ENCODE measurements around the gene HTT. TPM values are rescaled to one million over a fixed set of nuclear protein-coding genes. Genes with fewer than 3 reads are reported as not detected.

Gene HTT
- total RNA-seq, 1 experiment from 2014 or later, result 85.4 TPM

GRCh38 chr4:3114377-3114776 is 39.9 kb downstream of the HTT start (continued):
- no peak for TF ChIP-seq ZNF121 (CRISPR knock-in tag; IDR thresholded peaks at IDR 0.05)
- no peak for TF ChIP-seq JAZF1 (CRISPR knock-in tag; IDR thresholded peaks at IDR 0.05)
- TF ChIP-seq IRF2 (CRISPR knock-in tag; IDR thresholded peaks at IDR 0.05; ENCODE audit: borderline replicate concordance, low read depth), result no peak
- no peak for TF ChIP-seq JUN (CRISPR knock-in tag; IDR thresholded peaks at IDR 0.05)
- TF ChIP-seq E2F4 (CRISPR knock-in tag; IDR thresholded peaks at IDR 0.05; ENCODE audit: borderline replicate concordance, low read depth), result no peak
- TF ChIP-seq CREM (CRISPR knock-in tag; IDR thresholded peaks at IDR 0.05), result no peak
- no peak for TF ChIP-seq ZNF232 (CRISPR knock-in tag; IDR thresholded peaks at IDR 0.05)
- TF ChIP-seq, protein P1, sequence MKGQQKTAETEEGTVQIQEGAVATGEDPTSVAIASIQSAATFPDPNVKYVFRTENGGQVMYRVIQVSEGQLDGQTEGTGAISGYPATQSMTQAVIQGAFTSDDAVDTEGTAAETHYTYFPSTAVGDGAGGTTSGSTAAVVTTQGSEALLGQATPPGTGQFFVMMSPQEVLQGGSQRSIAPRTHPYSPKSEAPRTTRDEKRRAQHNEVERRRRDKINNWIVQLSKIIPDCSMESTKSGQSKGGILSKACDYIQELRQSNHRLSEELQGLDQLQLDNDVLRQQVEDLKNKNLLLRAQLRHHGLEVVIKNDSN (CRISPR knock-in tag; IDR thresholded peaks at IDR 0.05), result no peak

GRCh38 chr4:3115637-3116270 is 41.3 kb downstream of the HTT start:
- TF ChIP-seq EMX1 (CRISPR knock-in tag; IDR thresholded peaks at IDR 0.05) (no peak), ATF6 (CRISPR knock-in tag; IDR thresholded peaks at IDR 0.05) (no peak), KAT7 (CRISPR knock-in tag; IDR thresholded peaks at IDR 0.05; ENCODE audit: borderline replicate concordance) (no peak), FOXJ3 (CRISPR knock-in tag; IDR thresholded peaks at IDR 0.05; ENCODE audit: borderline replicate concordance) (no peak), RELA (CRISPR knock-in tag; IDR thresholded peaks at IDR 0.05; ENCODE audit: borderline replicate concordance) (no peak), ZNF416 (CRISPR knock-in tag; IDR thresholded peaks at IDR 0.05) (no peak)
- TF ChIP-seq, protein P2, sequence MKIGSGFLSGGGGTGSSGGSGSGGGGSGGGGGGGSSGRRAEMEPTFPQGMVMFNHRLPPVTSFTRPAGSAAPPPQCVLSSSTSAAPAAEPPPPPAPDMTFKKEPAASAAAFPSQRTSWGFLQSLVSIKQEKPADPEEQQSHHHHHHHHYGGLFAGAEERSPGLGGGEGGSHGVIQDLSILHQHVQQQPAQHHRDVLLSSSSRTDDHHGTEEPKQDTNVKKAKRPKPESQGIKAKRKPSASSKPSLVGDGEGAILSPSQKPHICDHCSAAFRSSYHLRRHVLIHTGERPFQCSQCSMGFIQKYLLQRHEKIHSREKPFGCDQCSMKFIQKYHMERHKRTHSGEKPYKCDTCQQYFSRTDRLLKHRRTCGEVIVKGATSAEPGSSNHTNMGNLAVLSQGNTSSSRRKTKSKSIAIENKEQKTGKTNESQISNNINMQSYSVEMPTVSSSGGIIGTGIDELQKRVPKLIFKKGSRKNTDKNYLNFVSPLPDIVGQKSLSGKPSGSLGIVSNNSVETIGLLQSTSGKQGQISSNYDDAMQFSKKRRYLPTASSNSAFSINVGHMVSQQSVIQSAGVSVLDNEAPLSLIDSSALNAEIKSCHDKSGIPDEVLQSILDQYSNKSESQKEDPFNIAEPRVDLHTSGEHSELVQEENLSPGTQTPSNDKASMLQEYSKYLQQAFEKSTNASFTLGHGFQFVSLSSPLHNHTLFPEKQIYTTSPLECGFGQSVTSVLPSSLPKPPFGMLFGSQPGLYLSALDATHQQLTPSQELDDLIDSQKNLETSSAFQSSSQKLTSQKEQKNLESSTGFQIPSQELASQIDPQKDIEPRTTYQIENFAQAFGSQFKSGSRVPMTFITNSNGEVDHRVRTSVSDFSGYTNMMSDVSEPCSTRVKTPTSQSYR (CRISPR knock-in tag; IDR thresholded peaks at IDR 0.05), result no peak
- ChIA-PET CTCF (no interaction called here), POLR2A (no interaction called here)
- H3K4me1 Mint-ChIP-seq, result peaks cover 5% of the 10 kb centered on the region; the same call in 1 of the 2 replicates
- no peak overlapping the region for H3K27ac Mint-ChIP-seq
- H3K4me3 Mint-ChIP-seq, result no peak overlapping the region
- ATAC-seq (no peak), DNase-seq (ENCODE audit: low spot score) (no peak)
- peaks cover 96% of the 10 kb centered on the region for H3K36me3 Mint-ChIP-seq
- H3K9me3 Mint-ChIP-seq, result peaks cover 23% of the 10 kb centered on the region
- no peaks in the 10 kb centered on the region for H3K27me3 Mint-ChIP-seq (ENCODE audit: low read depth)

DNA sequence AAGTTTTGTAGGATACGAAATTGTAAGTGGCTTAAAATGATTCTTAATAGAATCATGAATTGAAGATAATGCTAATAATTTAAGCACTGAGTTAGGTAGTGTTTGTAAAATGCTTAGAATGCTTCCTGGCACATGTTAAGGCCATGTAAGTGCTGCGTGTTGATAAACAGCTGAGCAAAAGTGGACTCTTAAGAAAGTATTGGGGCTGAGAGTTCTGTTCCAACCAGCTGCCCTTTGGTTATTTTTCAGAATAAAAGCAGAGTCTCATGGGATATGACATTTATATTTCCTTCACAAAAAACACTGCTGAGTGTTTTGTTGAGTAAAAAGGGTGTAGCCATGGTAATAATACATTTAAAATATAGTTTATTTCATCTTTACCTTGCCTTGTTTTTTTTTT is 42.5 kb downstream of the HTT start:
- DNase-seq (ENCODE audit: low spot score) (no peak), ATAC-seq (no peak)
- POLR2A ChIA-PET, result interaction anchor here (0.8 kb wide), 1 partner anchor 49 kb away, joined by 4 read pairs; no protein-coding TSS in a partner anchor
- Mint-ChIP-seq H3K4me1 (peaks cover 2% of the 10 kb centered on the region; the same call in 1 of the 2 replicates), H3K4me3 (no peak overlapping the region), H3K36me3 (peaks cover 91% of the 10 kb centered on the region), H3K27me3 (ENCODE audit: low read depth) (no peaks in the 10 kb centered on the region), H3K27ac (no peak overlapping the region), H3K9me3 (peaks cover 22% of the 10 kb centered on the region)
- CTCF ChIA-PET, result no interaction called here
- TF ChIP-seq, protein P3, sequence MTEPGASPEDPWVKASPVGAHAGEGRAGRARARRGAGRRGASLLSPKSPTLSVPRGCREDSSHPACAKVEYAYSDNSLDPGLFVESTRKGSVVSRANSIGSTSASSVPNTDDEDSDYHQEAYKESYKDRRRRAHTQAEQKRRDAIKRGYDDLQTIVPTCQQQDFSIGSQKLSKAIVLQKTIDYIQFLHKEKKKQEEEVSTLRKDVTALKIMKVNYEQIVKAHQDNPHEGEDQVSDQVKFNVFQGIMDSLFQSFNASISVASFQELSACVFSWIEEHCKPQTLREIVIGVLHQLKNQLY (CRISPR knock-in tag; IDR thresholded peaks at IDR 0.05), result no peak
- TF ChIP-seq ZNF416 (CRISPR knock-in tag; IDR thresholded peaks at IDR 0.05), result no peak
- no peak for TF ChIP-seq JAZF1 (CRISPR knock-in tag; IDR thresholded peaks at IDR 0.05)
- TF ChIP-seq ZSCAN18 (CRISPR knock-in tag; IDR thresholded peaks at IDR 0.05), result no peak
- TF ChIP-seq ATF3 (CRISPR knock-in tag; conservative IDR thresholded peaks at IDR 0.05), result no peak
- no peak for TF ChIP-seq EMX1 (CRISPR knock-in tag; IDR thresholded peaks at IDR 0.05)
- no peak for TF ChIP-seq NFYB (CRISPR knock-in tag; conservative IDR thresholded peaks at IDR 0.05; ENCODE audit: low read depth)
- TF ChIP-seq ZNF317 (CRISPR knock-in tag; IDR thresholded peaks at IDR 0.05; ENCODE audit: borderline replicate concordance, low read depth), result no peak
- TF ChIP-seq, protein P4, sequence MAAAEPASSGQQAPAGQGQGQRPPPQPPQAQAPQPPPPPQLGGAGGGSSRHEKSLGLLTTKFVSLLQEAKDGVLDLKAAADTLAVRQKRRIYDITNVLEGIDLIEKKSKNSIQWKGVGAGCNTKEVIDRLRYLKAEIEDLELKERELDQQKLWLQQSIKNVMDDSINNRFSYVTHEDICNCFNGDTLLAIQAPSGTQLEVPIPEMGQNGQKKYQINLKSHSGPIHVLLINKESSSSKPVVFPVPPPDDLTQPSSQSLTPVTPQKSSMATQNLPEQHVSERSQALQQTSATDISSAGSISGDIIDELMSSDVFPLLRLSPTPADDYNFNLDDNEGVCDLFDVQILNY (CRISPR knock-in tag; IDR thresholded peaks at IDR 0.05), result no peak
- no peak for TF ChIP-seq SMAD4 (CRISPR knock-in tag; IDR thresholded peaks at IDR 0.05)
- no peak for TF ChIP-seq ATF1 (CRISPR knock-in tag; IDR thresholded peaks at IDR 0.05)

Data from WTC11 (cell line).